IPS-NIHi7 (cell line): ENCODE measurements around the gene SLC2A4RG.

Source experiments
- DNase-seq: peaks from one replicate; pipeline ENCODE4 v3.0.0; 2012; ENCODE audit warnings: mixed read lengths; ENCODE audit errors: extremely low spot score

Gene SLC2A4RG

DNA sequence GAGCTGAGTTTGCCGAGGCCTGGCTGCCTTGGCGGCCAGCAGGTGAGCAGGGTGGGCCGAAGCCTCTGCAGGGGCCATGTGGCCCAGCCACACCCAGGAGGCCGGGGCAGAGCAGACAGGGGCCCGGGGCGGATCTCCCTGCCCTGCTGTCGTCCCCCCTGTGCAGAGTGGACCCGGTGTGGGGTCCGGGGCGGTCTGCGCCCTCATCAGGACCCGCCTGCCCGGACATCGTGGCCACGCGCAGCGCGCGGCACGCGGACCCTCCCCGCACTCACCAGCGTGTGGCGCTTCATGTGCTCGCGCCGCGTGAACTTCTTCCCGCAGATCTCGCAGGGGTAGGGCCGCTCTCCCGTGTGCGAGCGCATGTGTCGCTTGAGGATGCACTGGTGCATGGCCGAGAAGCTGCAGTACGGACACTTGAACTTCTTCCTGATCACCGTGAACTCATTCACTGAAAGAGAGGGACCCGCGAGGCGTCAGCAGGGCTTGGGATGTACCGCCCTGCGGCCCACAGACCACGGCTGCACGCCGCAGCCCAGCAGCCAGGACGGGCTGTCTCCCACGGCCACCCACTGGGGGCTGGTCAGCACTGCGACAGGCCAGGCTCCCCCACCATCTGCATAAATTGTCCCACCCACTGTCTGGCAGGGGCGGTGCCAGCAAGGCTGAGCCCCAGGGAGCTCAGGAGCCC is 13.0 kb downstream of the SLC2A4RG start:
- no peak for DNase-seq

DNA sequence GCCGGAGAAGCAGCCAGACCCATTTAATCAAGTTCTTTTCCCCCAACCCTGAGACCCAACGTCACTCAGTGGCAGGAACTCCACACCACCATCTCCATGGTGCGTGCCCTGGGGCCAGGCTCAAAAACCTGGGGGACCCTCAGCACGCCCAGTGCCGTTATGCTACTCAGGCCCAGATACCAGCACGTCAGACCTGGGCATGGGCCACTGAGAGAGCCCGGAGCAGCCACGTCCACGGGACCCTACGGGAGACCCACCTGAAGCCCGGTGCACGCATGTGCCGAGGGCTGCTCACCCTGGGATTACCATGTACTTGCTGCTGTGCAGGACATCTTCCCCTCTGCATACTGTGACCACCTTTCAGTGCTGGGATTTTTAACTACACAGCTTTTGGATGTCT is 13.8 kb downstream of the SLC2A4RG start:
- DNase-seq = no peak

DNA sequence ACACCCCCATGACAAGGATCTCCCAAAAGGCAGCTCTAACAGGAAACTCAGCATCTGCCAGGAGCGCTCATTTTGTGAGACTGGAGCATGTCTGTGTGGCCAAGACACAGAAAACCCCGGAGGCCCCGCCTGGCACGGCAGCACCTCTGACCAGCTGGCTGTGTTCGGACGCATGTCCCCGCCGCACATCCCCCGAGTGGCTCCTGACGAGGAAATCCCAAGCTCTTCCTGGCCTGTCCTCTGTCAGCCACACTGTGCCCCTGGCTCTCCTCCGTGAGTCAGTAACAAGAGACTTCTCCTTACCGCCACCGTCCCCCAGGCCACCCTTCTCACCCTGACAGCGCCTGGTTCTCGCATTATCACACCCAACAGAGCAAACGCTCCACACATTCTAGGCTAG is 14.4 kb downstream of the SLC2A4RG start:
- DNase-seq = no peak

DNA sequence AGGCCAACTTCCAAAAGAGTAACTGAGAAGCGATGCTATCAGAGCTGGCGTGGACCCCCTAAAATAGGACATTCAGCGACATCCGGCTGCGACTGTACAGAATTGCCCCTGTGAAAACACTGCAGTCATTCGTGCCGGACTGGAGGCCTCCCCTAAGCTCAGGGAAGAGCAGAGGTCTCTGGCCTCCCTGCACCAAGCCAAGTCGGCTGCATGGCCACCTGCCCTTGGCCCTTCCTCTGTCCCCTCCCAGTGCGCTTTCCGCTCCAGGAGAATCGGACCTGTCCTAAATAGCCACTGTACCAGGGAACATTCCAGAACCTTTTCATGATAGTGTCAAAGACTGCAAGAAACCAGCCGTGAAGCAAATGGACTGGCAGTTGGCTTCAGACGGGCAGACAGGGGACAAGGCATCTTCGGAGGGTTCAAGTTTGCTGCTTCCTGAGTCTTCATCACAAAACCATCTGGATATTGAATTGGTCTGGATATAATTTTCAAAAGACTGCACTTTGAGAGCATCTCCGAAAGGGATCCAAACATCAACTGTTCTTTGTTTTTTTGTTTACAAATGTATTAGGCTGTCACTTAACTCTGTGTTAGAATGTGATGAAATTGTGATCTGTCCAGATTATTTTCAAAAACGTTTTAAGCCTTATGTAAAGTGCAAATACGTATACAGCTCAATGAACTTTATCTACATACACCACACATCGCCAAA is 16.5 kb downstream of the SLC2A4RG start:
- no peak for DNase-seq

DNA sequence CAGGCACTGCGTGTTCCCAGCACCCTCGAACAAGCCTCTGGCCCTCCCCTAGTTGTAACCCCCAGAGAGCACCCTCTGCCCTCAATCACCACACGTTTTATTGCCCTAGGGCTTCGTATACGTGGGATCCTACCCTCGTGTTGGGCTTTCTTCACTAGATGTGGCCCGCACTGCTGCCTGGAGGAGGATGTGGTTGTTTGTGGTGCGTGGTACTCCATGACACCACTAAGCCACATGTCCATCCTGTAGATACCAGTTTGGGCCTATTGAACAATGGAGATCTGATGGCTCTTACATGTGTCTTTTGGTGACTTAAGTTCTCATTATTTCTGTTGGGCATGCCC is 17.0 kb downstream of the SLC2A4RG start:
- DNase-seq = no peak

DNA sequence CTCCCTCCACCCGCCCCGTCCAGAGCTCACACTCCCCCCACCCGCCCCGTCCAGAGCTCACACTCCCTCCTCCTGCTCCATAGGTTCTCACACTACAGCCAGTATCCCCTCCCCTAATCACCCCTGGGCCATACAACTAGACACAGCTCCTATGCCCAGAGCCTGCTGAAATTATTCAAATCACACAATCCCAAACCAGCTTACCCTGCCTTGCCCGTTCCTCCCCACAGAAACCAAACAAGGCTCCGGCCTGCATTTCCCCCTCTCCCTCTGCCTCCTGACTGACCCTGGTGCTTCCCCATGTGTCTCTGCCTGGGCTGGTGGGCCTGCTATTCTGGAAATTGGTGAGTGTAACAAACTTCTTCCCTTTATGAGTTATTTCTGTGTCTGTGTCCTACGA is 18.6 kb downstream of the SLC2A4RG start:
- no peak for DNase-seq

DNA sequence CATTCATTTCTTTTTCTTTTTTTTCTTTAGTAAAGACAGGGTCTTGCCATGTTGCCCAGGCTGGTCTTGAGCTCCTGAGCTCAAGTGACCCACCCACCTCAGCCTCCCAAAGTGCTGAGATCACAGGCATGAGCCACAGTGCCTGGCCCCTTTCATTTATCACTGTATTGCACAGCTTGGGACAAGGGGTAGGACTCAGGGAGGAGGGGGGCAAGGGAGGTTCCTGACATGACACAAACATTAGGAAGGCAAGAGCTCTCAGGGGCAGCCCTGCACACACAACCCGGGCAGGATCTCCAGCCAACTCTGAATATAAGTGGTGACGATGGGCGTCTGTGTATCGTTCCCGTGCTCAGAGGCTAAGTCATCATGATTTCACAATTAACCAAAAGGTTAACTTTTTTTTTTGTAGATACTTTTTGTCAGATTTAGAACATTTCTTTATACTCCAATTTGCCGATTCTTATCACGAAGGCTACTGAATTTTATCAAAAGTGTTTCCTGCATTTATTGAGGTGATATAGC is 19.9 kb downstream of the SLC2A4RG start:
- no peak for DNase-seq

DNA sequence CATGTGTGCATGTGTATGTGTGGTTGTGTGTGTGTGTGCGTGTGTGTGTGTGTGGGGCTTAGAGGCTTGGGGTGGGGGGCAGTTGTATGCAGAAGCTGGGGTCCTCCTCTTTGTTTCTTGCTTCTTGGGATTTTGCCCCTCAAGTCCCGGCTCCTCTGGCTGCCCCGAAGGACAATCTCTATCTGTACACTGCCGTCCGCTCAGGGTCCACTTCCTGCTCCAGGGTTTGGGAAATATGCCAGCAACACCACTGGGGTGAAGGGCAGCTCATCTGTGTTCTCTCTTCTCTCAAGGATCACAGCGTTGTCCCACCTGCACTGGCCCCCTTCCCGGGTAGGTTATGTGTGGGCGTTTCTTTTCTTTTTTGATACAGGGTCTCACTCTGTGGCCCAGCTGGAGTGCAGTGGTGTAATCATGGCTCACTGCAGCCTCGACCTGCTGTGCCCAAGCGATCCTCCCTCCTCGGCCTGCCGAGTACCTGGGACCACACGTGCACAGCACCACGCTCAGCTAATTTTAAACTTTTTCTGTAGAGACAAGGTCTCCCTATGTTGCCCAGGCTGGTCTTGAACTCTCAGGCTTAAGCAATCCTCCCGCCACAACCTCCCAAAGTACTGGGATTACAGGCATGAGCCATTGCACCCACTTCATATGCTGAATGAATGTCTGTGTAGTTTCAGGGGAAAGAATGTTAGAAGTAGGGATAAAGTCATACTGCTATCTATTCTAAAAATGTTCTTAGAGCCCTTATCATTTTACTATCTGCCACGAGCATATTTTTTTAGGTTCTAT is 25.7 kb downstream of the SLC2A4RG start:
- no peak for DNase-seq

DNA sequence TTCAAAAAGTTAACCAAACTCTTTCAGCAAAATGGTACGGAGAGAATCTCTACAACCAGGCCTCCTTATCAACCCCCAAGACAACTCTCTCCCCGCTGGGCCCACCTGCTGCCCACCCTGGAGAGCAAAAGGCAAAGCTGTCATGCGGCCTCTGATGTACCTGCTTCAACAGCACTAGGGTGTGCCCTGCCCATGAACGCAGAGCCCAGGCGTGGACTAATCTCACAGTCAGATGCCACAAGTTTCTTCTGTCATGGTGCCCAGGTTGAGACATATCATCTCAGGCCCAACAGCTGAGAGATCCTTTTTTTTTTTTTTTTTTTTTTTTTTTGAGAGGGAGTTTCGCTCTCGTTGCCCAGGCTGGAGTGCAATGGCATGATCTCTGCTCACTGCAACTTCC is 26.3 kb downstream of the SLC2A4RG start:
- DNase-seq = no peak

DNA sequence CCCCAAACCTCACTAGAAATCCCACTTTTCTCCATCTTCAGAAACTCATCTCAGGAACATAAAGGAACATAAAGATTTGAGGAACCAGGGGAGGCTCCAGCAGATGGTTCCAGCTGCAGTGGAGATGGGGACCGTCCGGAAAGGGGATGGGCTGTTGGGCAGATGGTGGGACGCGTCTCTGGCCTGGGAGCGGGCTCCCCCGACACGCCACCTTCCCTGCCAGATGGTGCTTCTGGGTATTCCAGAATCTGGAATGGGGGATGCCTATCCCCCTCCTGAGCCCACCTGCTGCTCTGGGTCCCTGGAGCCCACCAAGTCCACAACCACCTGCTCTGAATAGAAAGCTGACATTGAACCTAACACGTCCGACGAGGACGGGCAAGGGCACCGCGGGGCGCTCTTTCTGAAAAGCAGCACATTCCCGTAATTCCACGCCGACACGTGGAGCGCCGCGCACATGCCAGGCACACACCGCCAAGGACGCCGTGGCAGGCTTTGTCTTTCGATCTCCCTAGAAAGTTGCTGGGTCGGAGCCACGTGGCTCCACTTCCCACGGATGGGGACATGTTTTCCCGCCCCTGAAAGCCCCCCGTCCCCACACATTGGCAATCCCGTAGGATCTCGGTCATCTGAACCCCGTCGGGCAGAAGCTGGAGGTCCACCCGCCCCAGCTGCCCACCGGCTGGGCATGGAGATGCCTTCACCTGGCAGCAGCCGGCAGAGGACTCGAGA is 27.3 kb downstream of the SLC2A4RG start:
- no peak for DNase-seq

DNA sequence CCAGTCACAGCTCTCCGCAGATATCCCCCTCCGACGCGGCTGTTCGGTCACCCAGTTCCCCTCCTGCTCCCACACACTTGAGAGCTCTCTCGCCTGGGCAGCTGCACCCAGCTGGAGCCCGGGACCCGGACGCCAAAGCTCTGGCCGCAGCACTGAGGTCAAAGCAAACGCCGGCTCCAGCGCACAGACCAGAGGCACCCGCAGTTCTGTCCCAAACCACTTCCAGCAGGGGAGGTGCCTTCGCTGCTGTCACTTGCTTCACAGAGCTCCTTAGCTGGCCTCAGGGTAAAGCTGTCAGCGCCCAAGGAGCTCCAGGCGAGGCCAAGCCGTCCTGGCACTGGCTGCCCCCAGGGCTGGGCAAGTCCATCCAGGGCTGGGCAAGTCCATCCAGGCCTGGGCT is 27.9 kb downstream of the SLC2A4RG start:
- DNase-seq = no peak

DNA sequence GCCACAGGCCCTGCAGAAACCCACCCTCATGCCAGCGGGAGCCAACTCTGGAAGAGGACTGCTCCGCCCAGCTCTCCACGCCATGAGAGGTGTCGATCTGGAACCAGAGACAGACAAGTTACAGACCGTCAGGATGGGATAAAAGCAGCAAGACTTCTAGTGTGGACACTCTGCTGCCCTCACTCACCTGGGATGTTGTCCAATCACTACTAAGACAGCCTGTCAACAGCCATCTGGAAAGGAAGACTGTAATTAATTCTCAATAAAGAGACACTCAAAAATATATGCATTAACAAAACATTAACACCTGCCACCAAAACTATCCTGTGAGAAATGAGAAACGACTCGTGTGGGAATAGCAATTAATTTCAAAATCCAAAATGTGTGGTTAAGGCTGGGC is 28.3 kb downstream of the SLC2A4RG start:
- DNase-seq = no peak

DNA sequence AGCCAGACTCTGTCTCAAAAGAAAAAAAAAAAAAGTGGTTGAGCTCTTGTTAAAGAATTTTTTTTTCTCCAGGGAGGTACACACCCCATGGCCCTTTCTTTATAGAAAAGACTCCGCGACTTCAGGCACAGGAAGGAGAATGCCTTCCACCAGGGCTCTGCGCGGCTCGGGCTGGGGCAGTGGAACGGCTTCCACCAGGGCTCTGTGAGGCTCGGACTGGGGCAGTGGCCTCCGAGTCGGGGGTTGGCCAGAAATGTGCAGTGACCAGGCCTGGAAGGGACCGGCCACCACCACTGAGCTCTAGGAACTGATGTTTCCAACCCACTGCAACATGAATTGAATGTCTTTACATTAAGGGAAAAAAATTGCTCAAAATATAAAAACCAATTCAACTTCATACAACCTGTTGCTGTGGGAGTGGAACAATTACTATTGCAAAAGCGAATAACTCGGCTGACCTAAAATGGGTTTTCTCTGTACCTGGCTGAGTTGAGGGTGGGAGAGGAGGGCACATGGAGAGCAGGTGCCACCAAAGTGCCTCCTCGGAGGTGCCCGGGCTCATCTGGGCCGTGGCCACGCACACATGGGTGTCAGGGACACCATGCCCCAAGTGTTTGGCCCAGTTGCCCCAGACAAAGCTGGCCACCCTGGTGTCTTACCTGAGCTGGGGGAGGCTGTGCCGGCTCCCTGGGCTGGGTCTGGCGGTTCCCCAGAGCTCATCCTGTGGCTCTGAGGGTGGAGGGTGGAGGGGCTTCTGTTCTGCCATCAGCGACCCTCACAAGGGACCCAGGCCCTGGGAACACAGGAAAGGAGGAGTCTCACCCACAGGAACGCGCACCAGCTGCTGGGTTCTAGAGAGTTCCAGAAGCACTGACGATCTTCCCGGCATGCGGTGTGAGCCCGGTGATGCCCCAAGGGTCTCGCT is 29.3 kb downstream of the SLC2A4RG start:
- no peak for DNase-seq

DNA sequence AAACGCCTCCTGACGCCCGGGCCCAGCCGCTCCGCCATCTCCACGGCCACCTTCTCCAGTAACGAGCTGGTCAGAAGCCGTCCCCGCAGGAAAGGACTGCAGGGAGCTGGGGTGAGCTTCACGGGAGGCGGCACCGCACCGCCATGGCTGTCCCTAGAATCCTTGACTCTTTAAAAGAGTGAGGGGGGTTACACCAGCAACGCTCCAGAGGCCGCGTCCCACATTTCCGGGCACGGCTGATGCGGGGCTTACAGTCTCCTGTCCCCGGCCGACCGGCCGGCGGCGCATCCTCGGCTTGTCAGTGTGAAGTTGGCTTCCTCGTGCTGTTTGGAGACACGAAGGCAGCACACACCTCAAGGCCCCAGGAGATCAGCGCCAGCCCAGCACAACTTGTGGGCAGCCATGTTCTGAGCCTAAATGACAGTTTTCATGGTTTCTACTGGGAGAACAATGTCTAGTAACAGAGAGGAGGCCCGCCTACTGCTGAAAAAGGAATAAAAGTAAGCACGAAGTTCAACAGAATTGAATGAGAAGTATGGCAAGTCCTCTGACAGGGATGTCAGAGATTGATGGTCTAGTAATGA is 30.4 kb downstream of the SLC2A4RG start:
- DNase-seq = no peak

DNA sequence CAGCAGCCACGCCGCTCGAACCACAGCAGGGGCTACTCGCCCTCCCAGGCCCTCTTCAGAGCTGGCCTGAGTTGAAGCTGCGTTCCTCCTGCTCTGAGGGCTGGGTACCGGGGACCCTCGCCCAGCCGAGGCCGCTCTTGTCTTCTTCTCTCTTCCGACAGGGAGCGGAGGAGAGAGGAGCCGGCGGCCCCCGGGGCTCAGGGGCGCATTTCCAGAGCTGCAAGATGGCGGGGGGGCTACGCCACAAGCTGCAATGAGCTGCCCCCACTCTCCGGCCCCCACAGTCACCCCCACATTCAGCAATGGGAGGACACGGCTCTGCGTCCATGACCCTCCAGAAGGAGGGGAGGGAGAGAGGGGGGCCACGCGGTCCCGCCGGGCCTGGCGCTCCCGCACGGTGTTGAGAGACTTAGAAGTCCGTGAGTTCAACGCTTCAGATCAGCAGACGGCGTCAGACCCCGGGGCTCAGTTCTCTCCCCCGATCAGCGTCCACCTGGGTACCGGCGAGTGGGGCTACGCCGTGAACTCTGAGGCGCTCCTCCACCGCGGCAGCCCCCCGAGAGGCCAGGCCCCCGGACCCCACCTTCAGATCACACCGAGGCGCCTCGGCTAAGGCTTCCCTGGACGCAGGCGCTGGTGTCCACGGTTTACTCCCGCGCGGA is 31.6 kb downstream of the SLC2A4RG start:
- DNase-seq = no peak

DNA sequence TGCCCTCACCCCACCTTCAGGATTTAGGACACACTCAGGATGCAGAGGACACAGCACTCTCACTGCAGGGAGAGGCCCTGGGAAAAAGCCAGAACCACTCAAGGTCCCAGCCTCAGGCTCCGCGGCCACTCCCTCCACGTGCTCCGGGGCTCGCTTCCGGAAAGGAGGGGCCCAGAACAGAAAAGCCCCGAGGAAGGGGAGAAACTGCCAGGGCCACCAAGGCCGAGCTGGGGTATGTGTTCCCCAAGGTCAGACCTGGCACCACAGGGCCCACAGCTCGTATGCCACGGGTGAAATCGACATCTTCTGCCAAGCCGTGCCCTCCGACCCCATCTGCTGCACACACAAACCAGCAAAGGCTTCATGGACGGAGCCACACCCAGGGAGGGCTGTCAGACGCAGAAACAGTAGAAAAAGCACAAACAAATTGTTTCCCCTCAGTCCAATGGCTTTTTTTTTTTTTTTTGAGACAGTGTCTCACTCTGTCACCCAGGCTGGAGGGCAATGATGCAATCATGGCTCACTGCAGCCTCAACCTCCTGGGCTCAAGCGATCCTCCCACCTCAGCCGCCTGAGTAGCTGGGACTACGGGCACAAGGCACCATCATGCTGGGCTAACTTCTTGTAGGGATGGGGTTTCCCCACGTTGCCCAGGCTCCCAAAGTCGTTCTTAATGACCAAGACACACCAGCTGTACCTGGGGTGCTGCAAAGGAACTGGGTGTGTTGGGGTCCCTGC is 33.4 kb downstream of the SLC2A4RG start:
- DNase-seq = no peak

DNA sequence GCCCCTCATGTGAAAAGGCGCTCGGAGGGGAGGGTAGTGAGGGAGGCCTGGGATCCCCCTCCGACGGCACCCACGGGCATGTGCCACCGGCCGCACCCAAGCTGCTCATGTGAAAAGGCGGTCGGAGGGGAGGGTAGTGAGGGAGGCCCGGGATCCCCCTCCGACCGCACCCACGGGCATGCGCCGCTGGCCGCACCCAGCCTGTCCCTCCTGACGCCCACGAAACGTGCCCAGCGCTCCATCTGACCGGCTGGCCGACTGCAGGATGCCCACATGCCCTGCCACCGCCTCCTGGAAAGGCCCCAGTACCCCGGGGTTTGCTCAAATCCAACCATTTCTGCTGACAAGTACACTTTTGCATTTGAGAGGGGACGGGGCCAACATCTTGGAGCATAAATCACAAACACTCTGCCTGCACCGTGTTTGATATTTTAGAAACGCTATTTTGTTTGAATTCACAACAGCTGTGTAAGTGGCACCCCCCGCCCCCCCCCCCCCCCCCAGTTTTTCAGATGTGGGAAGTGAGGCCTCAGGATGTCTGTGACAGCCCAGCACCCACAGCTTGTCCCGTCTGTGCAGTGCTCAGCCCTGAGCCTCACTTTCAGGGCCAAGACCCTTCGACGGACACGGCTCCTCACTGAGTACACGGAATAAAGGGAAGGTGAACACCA is 34.1 kb downstream of the SLC2A4RG start:
- no peak for DNase-seq

DNA sequence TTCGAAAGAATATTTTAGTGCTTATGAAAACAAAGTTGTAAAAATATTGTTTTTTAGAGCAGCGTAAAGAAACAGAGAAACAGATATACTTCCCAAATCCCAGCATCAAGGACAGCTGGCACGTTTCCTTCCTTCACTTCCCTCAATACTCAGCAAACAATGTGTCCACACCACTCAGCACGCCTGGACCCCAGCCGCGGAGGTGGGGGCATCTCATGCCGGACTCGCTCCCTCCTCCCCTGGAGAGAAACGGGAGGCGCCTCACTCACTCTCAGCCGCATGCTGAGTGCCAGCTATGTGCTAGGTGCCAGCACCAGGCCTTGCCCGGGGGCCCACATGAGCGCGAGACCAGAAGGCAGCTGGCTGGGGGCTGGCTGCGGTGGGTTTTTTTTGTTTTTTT is 34.7 kb downstream of the SLC2A4RG start:
- DNase-seq = no peak
